ENCODE data around the gene PSMD4.

Gene PSMD4

GRCh38 chr1:151311011-151311410 lies 56.5 kb downstream of the PSMD4 start:
- no peak for DNase-seq

GRCh38 chr1:151311589-151312331 lies 57.2 kb downstream of the PSMD4 start:
- DNase-seq: no peak

- DNase-seq: no peak
Measured at GRCh38 chr1:151312411-151312810, 57.9 kb downstream of the PSMD4 start.

GRCh38 chr1:151312826-151313225 lies 58.3 kb downstream of the PSMD4 start:
- DNase-seq: no peak

DNA sequence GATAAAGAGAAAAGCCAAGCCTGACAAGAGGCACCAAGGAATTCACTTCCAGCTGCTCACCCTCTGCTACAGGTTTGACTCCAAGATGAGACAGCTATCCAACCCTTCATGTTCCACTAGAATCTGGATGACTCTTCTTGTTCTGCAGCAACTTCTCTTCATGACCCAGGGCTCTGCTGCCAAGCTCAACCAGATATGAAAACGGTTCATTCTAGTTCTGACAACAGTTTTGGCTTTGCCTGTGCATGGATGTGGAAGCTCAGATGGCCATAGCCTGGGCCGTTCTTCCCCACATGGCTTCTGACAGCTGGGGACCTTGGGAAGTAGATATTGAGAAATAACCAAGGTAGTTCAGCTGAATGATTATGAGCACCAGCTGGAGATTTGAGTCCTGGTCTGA lies 59.0 kb downstream of the PSMD4 start:
- DNase-seq: no peak

DNA sequence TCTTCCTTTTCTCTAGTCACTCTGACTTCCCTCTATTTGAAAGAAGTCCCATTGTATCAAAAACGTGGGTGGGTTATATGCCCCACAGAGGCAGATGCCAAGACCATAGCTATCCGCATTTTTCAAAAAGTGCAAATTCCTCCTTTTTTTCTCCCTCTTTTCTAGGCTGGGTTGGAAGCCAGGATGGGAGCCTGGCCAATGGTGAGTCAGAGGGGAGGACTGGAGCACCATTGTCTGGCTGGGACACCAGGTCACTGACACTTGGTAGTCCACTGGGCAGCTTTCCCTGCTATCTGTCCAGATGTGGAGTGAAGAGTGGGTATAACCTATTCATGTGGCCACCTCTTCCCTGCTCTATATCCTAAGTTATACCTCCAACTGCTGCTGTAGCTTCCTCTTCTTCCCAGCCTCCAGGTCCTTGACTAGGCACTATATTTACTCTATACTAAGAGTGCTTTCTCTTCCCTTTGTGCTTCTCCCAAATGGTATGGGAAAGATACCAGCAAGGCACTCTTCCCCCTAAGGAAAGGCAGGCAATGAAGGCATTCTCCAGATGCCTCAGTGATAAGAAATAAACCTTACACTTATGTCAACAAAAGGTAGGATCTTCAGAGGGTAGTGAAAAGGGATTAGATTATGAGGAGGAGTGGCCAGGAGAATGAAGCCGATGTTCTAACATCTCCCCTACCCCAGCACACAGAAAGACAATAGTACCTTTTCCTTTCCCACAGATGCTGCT lies 59.8 kb downstream of the PSMD4 start:
- no peak for DNase-seq

DNA sequence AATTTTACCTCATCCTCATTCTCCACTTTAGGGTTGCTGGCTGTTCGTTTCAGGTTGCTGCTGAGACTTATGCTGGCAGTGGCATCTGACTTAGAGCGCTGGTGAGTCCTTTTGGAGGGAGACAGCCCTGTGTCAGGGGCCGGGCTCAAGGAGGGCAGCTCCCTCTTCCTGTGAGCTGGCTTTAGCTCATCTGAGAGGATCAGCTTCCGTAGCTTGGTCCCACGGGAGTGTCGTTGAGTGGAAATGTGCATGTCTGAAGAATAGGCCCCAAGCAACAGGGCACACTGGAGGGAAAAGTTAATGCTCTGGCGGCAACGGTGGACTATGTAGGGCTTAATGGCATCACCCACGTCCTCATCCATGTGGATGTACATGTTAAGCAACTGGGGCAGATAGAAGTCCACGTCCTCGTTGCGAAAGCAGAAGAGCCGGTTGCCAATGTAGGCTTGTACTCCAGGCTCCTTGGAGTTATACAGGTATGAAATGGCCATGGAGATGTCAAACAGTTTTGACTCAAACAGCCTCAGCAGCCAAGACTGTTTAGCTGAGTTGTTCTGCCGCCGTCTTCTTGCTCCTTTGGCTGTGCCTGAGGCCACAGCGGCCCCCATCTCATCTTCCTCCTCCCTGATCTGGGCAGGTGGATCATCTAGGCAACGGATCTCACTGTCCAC lies 61.2 kb downstream of the PSMD4 start:
- no peak for DNase-seq

Data from NCI-H1105 treated with DMSO at 0.1 percent for 48 hours (cell line).